HepG2 (cell line): Measurements from ENCODE around the gene GPR39. TPM values are rescaled to one million over a fixed set of nuclear protein-coding genes. Genes with fewer than 3 reads are reported as not detected.

Experiments
- ATAC-seq: fragments of 200-7000 bp; cut with Tn5 transposase; 3 replicates; pipeline ENCODE4 v1.9.1; 2020; ENCODE audit warnings: mild to moderate bottlenecking, moderate library complexity
- BruUV-seq: library from RNA; stranded (reverse); fragments of 400-500 nt; replicated peaks from 2 replicates; lab custom pipeline; 2021; lab: Mats Ljungman, UMichigan
- CTCF ChIA-PET: fragments of 300-600 bp; formaldehyde crosslinking; extraction: SDS; loops from one replicate; lab custom pipeline; 2021; ENCODE audit warnings: low total read pairs, inconsistent platforms, low intra/inter-chr PET ratio; lab: Yijun Ruan, JAX
- POLR2A ChIA-PET: fragments of 350-600 bp; sonication (Branson Sonifier 250); formaldehyde crosslinking; loops from one replicate; lab custom pipeline; 2020; ENCODE audit warnings: antibody characterized with exemption, inconsistent platforms; lab: Yijun Ruan, JAX
- DNase-seq: peaks from one replicate; pipeline ENCODE4 v3.0.0-alpha.2; 2015; ENCODE audit warnings: low spot score
- FAIRE-seq: peaks from 3 replicates; lab custom pipeline; 2011; peaks lifted over from hg19 to GRCh38; lab: Jason Lieb, UNC
- H2AFZ ChIP-seq: one replicate; pipeline ENCODE4 v1.6.1; 2011; ENCODE audit warnings: low read length, inconsistent platforms
- H3K27ac ChIP-seq: fragments of 300-600 bp; 3 replicates; pipeline ENCODE4 v1.8.0; 2011; ENCODE audit warnings: mixed run types, mild to moderate bottlenecking, mixed read lengths, low read length, inconsistent platforms; ENCODE audit not compliant: insufficient read depth; ENCODE audit errors: extremely low read length
- H3K27me3 ChIP-seq, 2 experiments: fragments of 200-600 bp in 1 of 2; 2 replicates in 1 of 2; 3 replicates in 1 of 2; pipeline versions ENCODE4 v1.6.0 to v1.8.0; 2011; ENCODE audit warnings: low read length in 2 of 2, mild to moderate bottlenecking in 2 of 2, moderate library complexity in 2 of 2, inconsistent platforms in 1 of 2; ENCODE audit not compliant: insufficient read depth in 2 of 2, control insufficient read depth in 1 of 2
- H3K36me3 ChIP-seq, 2 experiments: fragments of 200-600 bp in 1 of 2; replicated peaks in 1 of 2; 2 replicates in 1 of 2; 3 replicates in 1 of 2; pipeline versions ENCODE4 v1.5.1 to v1.8.0; 2011; ENCODE audit warnings: low read length in 2 of 2, inconsistent platforms in 1 of 2; ENCODE audit not compliant: insufficient read depth in 2 of 2, control insufficient read depth in 1 of 2
- H3K4me1 ChIP-seq: 2 replicates; pipeline ENCODE4 v1.5.1; 2012; ENCODE audit warnings: low read length, inconsistent platforms; ENCODE audit not compliant: insufficient read depth
- H3K4me2 ChIP-seq: 2 replicates; pipeline ENCODE4 v1.6.0; 2011; ENCODE audit warnings: low read depth, low read length, inconsistent platforms
- H3K4me3 ChIP-seq, 3 experiments: fragments of 200-600 bp in 1 of 3; sonication (generic), shearing (Covaris generic) in 1 of 3; replicated peaks in 1 of 3; 2 replicates each; pipeline ENCODE4 v1.5.1; 2011 to 2016; ENCODE audit warnings: low read length in 3 of 3, inconsistent platforms in 2 of 3, low read depth in 2 of 3, mild to moderate bottlenecking in 2 of 3, control low read depth in 1 of 3, mixed read lengths in 1 of 3; ENCODE audit not compliant: insufficient read depth in 1 of 3
- H3K79me2 ChIP-seq: one replicate; pipeline ENCODE4 v1.6.1; 2011; ENCODE audit warnings: low read length, inconsistent platforms; ENCODE audit not compliant: insufficient read depth
- H3K9ac ChIP-seq: 2 replicates; pipeline ENCODE4 v1.6.0; 2011; ENCODE audit warnings: mild to moderate bottlenecking, low read depth, low read length, inconsistent platforms; ENCODE audit not compliant: insufficient read depth
- H3K9me3 ChIP-seq: 2 replicates; pipeline ENCODE4 v1.5.1; 2012; ENCODE audit warnings: mild to moderate bottlenecking, low read length
- H4K20me1 ChIP-seq: 2 replicates; pipeline ENCODE4 v1.6.0; 2011; ENCODE audit warnings: inconsistent platforms, mild to moderate bottlenecking, low read length, moderate library complexity; ENCODE audit not compliant: insufficient read depth
- CSRNP1 ChIP-seq: sonication (generic); formaldehyde crosslinking; IDR thresholded peaks from 2 replicates; pipeline ENCODE4 v1.8.1; 2023; ENCODE audit warnings: mild to moderate bottlenecking, missing genetic modification reagents
- ELK4 ChIP-seq: sonication (generic); formaldehyde crosslinking; IDR thresholded peaks from 2 replicates; pipeline ENCODE4 v1.9.0; 2021; ENCODE audit warnings: missing genetic modification reagents, borderline replicate concordance
- FOXO1 ChIP-seq: sonication (generic); formaldehyde crosslinking; IDR thresholded peaks from 2 replicates; pipeline ENCODE4 v1.4.0; 2020; ENCODE audit warnings: missing genetic modification reagents
- NFIB ChIP-seq: sonication (generic); formaldehyde crosslinking; IDR thresholded peaks from 2 replicates; pipeline ENCODE4 v1.9.0; 2021; ENCODE audit warnings: missing genetic modification reagents, mild to moderate bottlenecking, borderline replicate concordance
- PLRG1 ChIP-seq: fragments of 450-650 bp; conservative IDR thresholded peaks from 2 replicates; pipeline ENCODE4 v1.6.1; 2016
- REPIN1 ChIP-seq: sonication (generic); formaldehyde crosslinking; IDR thresholded peaks from 2 replicates; pipeline ENCODE4 v1.8.0; 2022; ENCODE audit warnings: missing genetic modification reagents, low read depth, mild to moderate bottlenecking, borderline replicate concordance
- SAP130 ChIP-seq: IDR thresholded peaks from 2 replicates; pipeline ENCODE4 v1.6.1; 2016; ENCODE audit warnings: low read depth
- SP1 ChIP-seq, 2 experiments: fragments of 450-650 bp in 1 of 2; sonication (generic) in 1 of 2; formaldehyde crosslinking in 1 of 2; IDR thresholded peaks; 2 replicates each; pipeline versions ENCODE4 v1.4.0 to v1.6.1; 2016 to 2020; ENCODE audit warnings: missing genetic modification reagents in 1 of 2
- TBP ChIP-seq: sonication (generic); formaldehyde crosslinking; IDR thresholded peaks from 2 replicates; pipeline ENCODE4 v1.5.0; 2020; ENCODE audit warnings: missing genetic modification reagents
- XRCC5 ChIP-seq: fragments of 200-400 bp; formaldehyde crosslinking; optimal IDR thresholded peaks from 2 replicates; pipeline ENCODE3; 2017; ENCODE audit warnings: mild to moderate bottlenecking, low read length
- ZNF274 ChIP-seq: sonication (generic); formaldehyde crosslinking; IDR thresholded peaks from 2 replicates; pipeline ENCODE4 v1.5.1; 2020; ENCODE audit warnings: mild to moderate bottlenecking, missing genetic modification reagents
- ZNF564 ChIP-seq: sonication (generic); formaldehyde crosslinking; IDR thresholded peaks from 2 replicates; pipeline ENCODE4 v1.8.1; 2023; ENCODE audit warnings: mild to moderate bottlenecking, missing genetic modification reagents
- ZUFSP ChIP-seq: sonication (generic); formaldehyde crosslinking; IDR thresholded peaks from 2 replicates; pipeline ENCODE4 v1.9.0; 2021; ENCODE audit warnings: missing genetic modification reagents, mild to moderate bottlenecking, borderline replicate concordance
- whole genome bisulfite sequencing: methylation state at CpG from one replicate; pipeline ENCODE4 v1.1.6; 2017; ENCODE audit warnings: low lambda C conversion rate; 5-methylcytosine and 5-hydroxymethylcytosine counted together
- in situ Hi-C: cut with HindIII; loops from 2 replicates; pipeline ENCODE4 v1.10.0; 2017; ENCODE audit warnings: low pct_unique_long_range_greater_than_20kb; ENCODE audit not compliant: extremely low pct_ligation_motif_present
- intact Hi-C: fragments of 100-400 bp; cut with micrococcal nuclease; formaldehyde crosslinking; loops from one replicate; pipeline ENCODE4 v1.10.0; 2022; ENCODE audit not compliant: unreplicated experiment
- polyA plus RNA-seq, 8 experiments: library from polyadenylated mRNA; depleted of rRNA in 3 of 8; stranded (reverse) in 7 of 8; unstranded in 1 of 8; fragments of >200 nt; fragmentation: Illumina TruSeq in 4 of 8; extraction: Trizol in 4 of 8; gene quantifications; 2 replicates each; pipeline versions ENCODE4 v1.2.1 to v1.2.3, GENCODE V29; 2011 to 2016; ENCODE audit warnings: low read depth in 4 of 8, missing spikeins in 1 of 8, mixed read lengths in 1 of 8; ENCODE audit not compliant: insufficient read depth in 1 of 8
- total RNA-seq, 5 experiments: library from RNA; depleted of rRNA; stranded (reverse); fragments of >200 nt; fragmentation: Illumina TruSeq; extraction: Trizol; gene quantifications; 2 replicates each; pipeline ENCODE4 v1.2.3, GENCODE V29; 2016; ENCODE audit warnings: low read depth in 1 of 5
- TF ChIP-seq, protein P1 (sequence below): sonication (generic); formaldehyde crosslinking; IDR thresholded peaks from 2 replicates; pipeline ENCODE4 v1.8.0; 2022; ENCODE audit warnings: missing genetic modification reagents, low read depth, mild to moderate bottlenecking, borderline replicate concordance

The GPR39 gene
- total and polyA plus RNA-seq, 2 of the 13 experiments (the other 11 are each of a cell fraction or from before 2014, with no cell fraction given) = 0.16 to 0.62 TPM

- no peak for DNase-seq
- intact Hi-C loops = no loop called here
- Histone ChIP-seq H2AFZ (no peak overlapping the region), H3K79me2 (no peaks in the 10 kb centered on the region), H3K4me3 (no peak overlapping the region), H3K4me1 (no peaks in the 10 kb centered on the region), H3K4me2 (no peak overlapping the region), H3K9me3 (peaks cover 24% of the 10 kb centered on the region; the same call in 1 of the 2 replicates)
- ChIA-PET CTCF (no interaction called here), POLR2A (no interaction called here)
- WGBS = 50% methylated on average over 1 of the region's 1 CpG
- FAIRE-seq = no peak
- BruUV-seq = no TSS peak
- TF ChIP-seq SP1 (IDR thresholded peaks at IDR 0.05) (no peak), SP1 (CRISPR knock-in tag; IDR thresholded peaks at IDR 0.05) (no peak), CSRNP1 (CRISPR knock-in tag) (no peak), ZNF564 (CRISPR knock-in tag) (0 out of 2 replicates have a peak, but pooled peaks have one; percentile 4), TBP (CRISPR knock-in tag) (no peak)
- TF ChIP-seq, all 625 proteins: peak for 1
- Histone ChIP-seq H3K36me3 (no peaks in the 10 kb centered on the region), H3K9ac (no peak overlapping the region), H4K20me1 (no peaks in the 10 kb centered on the region), H3K27me3 (no peaks in the 10 kb centered on the region), H3K27ac (no peak overlapping the region)
- in situ Hi-C loops = no loop called here
- ATAC-seq = no peak
These were observed 181.2 kb downstream of the GPR39 start for GRCh38 chr2:132597831-132598230.

- ChIA-PET POLR2A (no interaction called here), CTCF (no interaction called here)
- no peak for ATAC-seq
- in situ Hi-C loops = no loop called here
- Histone ChIP-seq H3K27ac (no peak overlapping the region), H3K27me3 (no peaks in the 10 kb centered on the region), H3K79me2 (no peaks in the 10 kb centered on the region), H3K9me3 (peaks cover 24% of the 10 kb centered on the region; the same call in 1 of the 2 replicates), H2AFZ (no peak overlapping the region), H3K4me3 (no peak overlapping the region), H4K20me1 (no peaks in the 10 kb centered on the region), H3K4me1 (no peaks in the 10 kb centered on the region), H3K9ac (no peak overlapping the region), H3K4me2 (no peak overlapping the region), H3K36me3 (no peaks in the 10 kb centered on the region)
- no peak for FAIRE-seq
- 19% methylated on average over 3 of the region's 3 CpGs for WGBS
- DNase-seq = no peak
- intact Hi-C loops = no loop called here
- BruUV-seq = no TSS peak
- TF ChIP-seq PLRG1 (no peak), ZUFSP (no peak), FOXO1 (CRISPR knock-in tag) (no peak), ELK4 (CRISPR knock-in tag) (no peak), NFIB (no peak), ZNF274 (CRISPR knock-in tag) (no peak), SAP130 (no peak), REPIN1 (CRISPR knock-in tag) (no peak), XRCC5 (no peak)
- TF ChIP-seq, protein P1, sequence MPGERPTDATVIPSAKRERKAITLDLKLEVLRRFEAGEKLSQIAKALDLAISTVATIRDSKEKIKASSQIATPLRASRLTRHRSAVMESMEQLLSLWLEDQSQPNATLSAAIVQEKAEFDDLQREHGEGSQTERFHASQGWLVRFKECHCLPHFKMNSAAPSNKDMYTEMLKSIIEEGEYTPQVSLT (CRISPR knock-in tag) = no peak
These were observed 181.9 kb downstream of the GPR39 start for GRCh38 chr2:132598536-132598935.
